Effector CD8-positive, alpha-beta T cell (primary cell): Measurements from ENCODE around the gene PCDHA10.
"Not testable (repeated sequence)": the region's sequence is repeated elsewhere in the genome, so short reads cannot be mapped to it uniquely, and the experiment has no call there.

Source experiments
- DNase-seq: peaks from one replicate; lab custom pipeline; 2025; lab: John Stamatoyannopoulos, UW

The PCDHA10 gene

DNA sequence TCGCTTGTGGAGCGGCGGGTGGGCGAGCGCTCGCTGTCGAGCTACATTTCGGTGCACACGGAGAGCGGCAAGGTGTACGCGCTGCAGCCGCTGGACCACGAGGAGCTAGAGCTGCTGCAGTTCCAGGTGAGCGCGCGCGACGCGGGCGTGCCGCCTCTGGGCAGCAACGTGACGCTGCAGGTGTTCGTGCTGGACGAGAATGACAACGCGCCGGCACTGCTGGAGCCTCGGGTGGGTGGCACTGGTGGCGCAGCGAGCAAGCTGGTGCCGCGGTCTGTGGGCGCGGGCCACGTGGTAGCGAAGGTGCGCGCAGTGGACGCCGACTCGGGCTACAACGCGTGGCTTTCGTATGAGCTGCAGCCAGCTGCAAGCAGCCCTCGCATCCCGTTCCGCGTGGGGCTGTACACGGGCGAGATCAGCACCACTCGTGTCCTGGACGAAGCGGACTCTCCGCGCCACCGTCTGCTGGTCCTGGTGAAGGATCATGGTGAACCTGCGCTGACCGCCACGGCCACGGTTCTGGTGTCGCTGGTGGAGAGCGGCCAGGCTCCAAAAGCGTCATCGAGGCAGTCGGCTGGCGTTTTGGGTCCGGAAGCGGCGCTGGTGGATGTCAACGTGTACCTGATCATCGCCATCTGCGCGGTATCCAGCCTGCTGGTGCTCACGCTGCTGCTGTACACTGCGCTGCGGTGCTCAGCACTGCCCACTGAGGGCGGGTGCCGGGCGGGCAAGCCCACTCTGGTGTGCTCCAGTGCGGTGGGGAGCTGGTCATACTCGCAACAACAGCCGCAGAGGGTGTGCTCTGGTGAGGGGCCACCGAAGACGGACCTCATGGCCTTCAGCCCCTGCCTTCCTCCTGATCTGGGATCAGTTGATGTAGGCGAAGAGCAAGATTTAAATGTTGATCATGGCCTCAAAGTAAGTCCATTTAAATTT, 12.6 kb upstream of the PCDHA10 start:
- no peak for DNase-seq

DNA sequence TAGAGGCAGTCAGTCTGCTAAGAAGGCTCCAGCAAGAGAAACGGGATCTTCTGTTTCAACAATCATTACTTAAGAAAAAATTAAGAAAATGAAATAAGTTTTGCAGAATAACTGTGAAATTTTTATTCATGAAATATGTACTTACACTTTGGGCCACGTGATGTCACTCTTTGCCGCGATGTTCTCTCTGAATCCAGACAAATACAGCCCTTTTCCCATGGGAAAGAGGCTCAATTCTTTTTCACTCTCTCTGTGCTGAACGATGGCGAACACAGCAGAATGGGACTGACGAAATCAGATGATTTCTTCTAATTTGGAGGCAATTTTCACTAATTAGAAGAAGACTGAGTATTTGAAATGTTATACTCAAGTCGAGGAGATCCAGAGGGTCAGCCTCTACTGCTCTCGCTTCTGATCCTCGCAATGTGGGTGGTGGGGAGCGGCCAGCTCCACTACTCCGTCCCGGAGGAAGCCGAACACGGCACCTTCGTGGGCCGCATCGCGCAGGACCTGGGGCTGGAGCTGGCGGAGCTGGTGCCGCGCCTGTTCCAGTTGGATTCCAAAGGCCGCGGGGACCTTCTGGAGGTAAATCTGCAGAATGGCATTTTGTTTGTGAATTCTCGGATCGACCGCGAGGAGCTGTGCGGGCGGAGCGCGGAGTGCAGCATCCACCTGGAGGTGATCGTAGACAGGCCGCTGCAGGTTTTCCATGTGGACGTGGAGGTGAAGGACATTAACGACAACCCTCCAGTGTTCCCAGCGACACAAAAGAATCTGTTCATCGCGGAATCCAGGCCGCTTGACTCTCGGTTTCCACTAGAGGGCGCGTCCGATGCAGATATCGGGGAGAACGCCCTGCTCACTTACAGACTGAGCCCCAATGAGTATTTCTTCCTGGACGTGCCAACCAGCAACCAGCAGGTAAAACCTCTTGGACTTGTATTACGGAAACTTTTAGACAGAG, 7.3 kb upstream of the PCDHA10 start, which contains the start of gene PCDHA9:
TSS of gene PCDHA9 (plus strand) at position 244 of the 964 bp plus-strand sequence. CDS start at position 358, 114 bp downstream.
- not testable (repeated sequence) for DNase-seq

DNA sequence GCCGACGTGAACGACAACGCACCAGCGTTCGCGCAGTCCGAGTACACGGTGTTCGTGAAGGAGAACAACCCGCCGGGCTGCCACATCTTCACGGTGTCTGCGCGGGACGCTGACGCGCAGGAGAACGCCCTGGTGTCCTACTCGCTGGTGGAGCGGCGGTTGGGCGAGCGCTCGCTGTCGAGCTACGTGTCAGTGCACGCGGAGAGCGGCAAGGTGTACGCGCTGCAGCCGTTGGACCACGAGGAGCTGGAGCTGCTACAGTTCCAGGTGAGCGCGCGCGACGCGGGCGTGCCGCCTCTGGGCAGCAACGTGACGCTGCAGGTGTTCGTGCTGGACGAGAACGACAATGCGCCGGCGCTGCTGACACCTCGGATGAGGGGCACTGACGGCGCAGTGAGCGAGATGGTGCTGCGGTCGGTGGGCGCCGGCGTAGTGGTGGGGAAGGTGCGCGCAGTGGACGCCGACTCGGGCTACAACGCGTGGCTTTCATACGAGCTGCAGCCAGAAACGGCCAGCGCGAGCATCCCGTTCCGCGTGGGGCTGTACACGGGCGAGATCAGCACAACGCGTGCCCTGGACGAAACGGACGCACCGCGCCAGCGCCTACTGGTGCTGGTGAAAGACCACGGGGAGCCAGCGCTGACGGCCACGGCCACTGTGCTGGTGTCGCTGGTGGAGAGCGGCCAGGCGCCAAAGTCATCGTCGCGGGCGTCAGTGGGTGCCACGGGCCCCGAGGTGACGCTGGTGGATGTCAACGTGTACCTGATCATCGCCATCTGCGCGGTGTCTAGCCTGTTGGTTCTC, 5.7 kb upstream of the PCDHA10 start:
- DNase-seq = not testable (repeated sequence)

DNA sequence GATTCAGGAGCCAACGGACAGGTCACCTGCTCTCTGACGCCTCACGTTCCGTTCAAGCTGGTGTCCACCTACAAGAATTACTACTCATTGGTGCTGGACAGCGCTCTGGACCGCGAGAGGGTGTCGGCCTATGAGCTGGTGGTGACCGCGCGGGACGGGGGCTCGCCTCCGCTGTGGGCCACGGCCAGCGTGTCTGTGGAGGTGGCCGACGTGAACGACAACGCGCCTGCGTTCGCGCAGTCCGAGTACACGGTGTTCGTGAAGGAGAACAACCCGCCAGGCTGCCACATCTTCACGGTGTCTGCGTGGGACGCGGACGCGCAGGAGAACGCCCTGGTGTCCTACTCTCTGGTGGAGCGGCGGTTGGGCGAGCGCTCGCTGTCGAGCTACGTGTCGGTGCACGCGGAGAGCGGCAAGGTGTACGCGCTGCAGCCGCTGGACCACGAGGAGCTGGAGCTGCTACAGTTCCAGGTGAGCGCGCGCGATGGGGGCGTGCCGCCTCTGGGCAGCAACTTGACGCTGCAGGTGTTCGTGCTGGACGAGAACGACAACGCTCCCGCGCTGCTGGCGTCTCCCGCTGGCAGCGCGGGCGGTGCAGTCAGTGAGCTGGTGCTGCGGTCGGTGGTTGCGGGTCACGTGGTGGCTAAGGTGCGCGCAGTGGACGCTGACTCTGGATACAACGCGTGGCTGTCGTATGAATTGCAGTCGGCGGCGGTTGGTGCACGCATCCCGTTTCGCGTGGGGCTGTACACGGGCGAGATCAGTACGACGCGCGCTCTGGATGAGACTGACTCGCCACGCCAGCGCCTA, 1.7 kb downstream of the PCDHA10 start:
- DNase-seq = no peak

DNA sequence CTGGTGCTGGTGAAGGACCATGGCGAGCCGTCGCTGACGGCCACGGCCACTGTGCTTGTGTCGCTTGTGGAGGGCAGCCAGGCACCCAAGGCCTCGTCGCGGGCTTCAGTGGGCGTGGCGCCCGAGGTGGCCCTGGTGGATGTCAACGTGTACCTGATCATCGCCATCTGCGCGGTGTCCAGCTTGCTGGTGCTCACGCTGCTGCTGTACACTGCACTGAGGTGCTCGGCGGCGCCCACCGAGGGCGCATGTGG, 2.2 kb downstream of the PCDHA10 start:
- DNase-seq = no peak

DNA sequence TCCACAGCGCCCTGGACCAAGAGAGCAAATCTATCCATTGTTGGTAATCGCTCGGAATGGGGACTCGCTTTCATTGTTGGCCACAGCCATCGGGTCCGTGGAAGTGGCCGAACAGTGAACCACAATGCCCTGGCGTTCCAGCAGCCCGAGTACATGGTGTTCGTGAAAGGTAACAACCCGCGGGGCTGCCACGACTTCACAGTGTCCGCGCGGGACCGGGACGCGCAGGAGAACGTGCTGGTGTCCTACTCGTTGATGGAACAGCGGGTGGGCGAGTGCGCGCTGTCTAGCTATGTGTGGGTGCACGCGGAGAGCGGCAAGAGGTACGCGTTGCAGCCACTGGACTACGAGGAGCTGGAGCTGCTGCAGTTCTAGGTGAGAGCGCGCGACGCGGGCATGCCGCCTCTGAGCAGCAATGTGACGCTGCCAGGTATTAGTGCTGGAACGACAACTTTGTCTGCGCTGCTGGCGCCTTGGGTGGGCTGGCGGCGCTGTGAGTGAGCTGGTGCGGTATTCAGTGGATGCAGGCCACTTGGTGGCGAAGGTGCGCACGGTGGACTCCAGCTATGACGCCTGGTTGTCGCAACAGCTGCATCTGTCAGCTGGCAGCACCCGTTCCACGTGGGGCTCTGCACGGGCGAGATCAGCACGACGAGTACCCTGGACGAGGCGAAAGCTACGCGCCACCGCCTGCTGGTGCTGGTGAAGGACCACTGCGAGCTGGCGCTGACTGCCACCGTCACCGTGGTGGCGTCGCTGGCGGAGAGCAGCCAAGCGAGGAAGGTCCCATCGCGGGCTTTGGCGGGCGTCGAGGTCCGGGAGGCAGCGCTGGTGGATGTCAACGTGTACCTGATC, 7.0 kb downstream of the PCDHA10 start:
- no peak for DNase-seq

DNA sequence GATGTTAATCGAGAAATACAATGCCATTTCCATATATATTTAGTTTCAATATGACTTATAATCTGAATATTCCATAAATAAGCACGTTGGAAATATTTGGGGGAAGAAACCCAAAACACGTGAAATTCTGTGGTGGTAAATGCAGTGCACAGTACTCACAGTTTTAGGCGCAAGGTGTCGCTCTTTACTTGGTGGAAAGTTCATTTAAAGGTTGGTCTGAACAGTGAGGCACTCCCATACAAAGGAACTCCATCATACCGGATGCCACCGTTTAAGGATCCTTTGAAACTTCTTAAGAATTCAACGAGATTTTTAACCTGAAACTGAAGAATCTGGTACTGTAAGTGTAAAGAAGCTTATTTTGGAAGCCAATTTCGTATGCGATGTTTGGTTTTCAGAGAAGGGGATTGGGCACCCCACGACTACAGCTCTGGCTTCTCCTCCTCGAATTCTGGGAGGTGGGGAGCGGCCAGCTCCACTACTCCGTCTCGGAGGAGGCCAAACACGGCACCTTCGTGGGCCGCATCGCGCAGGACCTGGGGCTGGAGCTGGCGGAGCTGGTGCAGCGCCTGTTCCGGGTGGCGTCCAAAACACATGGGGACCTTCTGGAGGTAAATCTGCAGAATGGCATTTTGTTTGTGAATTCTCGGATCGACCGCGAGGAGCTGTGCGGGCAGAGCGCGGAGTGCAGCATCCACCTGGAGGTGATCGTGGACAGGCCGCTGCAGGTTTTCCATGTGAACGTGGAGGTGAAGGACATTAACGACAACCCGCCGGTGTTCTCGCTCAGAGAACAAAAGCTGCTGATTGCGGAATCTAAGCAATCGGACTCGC, 13.2 kb downstream of the PCDHA10 start, which contains the start of gene PCDHA11:
TSS of gene PCDHA11 (plus strand) at position 237 of the 834 bp plus-strand sequence. CDS start at position 384, 147 bp downstream.
- DNase-seq = no peak

DNA sequence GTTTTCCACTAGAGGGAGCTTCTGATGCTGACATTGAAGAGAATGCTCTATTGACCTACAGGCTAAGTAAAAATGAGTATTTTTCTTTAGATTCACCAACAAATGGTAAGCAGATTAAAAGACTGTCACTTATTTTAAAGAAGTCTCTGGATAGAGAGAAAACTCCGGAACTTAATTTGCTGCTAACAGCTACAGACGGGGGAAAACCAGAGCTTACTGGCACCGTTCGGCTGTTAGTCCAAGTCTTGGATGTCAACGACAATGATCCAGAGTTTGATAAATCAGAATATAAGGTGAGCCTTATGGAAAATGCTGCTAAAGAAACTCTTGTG, 13.8 kb downstream of the PCDHA10 start:
- DNase-seq = no peak

DNA sequence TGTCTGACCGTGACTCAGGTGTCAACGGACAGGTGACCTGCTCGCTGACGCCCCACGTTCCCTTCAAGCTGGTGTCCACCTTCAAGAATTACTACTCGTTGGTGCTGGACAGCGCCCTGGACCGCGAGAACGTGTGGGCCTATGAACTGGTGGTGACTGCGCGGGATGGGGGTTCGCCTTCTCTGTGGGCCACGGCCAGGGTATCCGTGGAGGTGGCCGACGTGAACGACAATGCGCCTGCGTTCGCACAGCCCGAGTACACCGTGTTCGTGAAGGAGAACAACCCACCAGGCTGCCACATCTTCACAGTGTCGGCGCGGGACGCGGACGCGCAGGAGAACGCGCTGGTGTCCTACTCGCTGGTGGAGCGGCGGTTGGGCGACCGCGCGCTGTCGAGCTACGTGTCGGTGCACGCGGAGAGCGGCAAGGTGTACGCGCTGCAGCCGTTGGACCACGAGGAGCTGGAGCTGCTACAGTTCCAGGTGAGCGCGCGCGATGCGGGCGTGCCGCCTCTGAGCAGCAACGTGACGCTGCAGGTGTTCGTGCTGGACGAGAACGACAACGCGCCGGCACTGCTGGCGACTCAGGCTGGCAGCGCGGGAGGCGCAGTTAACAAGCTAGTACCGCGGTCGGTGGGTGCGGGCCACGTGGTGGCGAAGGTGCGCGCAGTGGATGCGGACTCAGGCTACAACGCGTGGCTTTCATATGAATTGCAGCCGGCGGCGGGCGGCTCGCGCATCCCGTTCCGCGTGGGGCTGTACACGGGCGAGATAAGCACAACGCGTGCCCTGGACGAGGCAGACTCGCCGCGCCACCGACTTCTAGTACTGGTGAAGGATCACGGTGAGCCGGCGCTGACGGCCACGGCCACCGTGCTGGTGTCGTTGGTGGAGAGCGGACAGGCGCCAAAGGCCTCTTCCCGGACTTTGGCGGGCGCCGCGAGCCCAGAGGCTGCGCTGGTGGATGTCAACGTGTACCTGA, 14.8 kb downstream of the PCDHA10 start:
- DNase-seq = no peak

DNA sequence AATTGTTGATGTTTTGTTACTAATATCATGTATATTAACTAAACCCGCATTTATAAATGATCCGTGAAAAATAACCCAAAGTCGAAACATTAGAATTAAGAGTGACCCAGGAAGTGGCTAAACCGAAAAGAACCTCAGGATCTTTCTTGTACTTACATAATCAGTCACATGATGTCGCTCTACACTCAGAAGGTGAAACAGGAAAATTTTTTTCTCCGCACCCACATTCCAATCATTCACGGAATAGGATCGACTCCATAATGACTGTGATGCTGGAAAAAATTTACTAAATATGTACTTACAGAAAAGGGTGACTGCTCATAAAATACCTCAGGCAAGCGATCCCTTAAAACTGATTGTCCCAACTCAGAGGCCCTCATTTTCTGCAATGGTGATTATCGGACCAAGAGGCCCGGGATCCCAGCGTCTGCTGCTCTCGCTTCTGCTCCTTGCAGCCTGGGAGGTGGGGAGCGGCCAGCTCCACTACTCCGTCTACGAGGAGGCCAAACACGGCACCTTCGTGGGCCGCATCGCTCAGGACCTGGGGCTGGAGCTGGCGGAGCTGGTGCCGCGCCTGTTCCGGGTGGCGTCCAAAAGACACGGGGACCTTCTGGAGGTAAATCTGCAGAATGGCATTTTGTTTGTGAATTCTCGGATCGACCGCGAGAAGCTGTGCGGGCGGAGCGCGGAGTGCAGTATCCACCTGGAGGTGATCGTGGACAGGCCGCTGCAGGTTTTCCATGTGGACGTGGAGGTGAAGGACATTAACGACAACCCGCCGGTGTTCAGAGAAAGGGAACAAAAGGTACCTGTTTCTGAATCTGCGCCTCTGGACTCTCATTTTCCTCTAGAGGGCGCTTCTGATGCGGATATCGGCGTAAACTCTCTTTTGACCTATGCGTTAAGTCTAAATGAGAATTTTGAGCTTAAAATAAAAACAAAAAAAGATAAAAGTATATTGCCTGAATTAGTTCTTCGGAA, 19.7 kb downstream of the PCDHA10 start, which contains the start of gene PCDHA12:
TSS of gene PCDHA12 (plus strand) at position 224 of the 981 bp plus-strand sequence. CDS start at position 389, 165 bp downstream.
- no peak for DNase-seq

DNA sequence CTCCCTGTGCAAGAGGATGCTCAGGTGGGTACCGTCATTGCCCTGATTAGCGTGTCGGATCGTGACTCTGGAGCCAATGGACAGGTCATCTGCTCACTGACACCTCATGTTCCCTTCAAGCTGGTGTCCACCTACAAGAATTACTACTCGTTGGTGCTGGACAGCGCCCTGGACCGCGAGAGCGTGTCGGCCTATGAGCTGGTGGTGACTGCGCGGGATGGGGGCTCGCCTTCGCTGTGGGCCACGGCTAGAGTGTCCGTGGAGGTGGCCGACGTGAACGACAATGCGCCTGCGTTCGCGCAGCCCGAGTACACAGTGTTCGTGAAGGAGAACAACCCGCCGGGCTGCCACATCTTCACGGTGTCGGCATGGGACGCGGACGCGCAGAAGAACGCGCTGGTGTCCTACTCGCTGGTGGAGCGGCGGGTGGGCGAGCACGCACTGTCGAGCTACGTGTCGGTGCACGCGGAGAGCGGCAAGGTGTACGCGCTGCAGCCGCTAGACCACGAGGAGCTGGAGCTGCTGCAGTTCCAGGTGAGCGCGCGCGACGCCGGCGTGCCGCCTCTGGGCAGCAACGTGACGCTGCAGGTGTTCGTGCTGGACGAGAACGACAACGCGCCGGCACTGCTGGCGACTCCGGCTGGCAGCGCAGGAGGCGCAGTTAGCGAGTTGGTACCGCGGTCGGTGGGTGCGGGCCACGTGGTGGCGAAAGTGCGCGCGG, 21.0 kb downstream of the PCDHA10 start:
- not testable (repeated sequence) for DNase-seq

DNA sequence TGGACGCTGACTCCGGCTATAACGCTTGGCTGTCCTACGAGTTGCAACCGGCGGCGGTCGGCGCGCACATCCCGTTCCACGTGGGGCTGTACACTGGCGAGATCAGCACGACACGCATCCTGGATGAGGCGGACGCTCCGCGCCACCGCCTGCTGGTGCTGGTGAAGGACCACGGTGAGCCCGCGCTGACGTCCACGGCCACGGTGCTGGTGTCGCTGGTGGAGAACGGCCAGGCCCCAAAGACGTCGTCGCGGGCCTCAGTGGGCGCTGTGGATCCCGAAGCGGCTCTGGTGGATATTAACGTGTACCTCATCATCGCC, 21.5 kb downstream of the PCDHA10 start:
- DNase-seq = no peak

DNA sequence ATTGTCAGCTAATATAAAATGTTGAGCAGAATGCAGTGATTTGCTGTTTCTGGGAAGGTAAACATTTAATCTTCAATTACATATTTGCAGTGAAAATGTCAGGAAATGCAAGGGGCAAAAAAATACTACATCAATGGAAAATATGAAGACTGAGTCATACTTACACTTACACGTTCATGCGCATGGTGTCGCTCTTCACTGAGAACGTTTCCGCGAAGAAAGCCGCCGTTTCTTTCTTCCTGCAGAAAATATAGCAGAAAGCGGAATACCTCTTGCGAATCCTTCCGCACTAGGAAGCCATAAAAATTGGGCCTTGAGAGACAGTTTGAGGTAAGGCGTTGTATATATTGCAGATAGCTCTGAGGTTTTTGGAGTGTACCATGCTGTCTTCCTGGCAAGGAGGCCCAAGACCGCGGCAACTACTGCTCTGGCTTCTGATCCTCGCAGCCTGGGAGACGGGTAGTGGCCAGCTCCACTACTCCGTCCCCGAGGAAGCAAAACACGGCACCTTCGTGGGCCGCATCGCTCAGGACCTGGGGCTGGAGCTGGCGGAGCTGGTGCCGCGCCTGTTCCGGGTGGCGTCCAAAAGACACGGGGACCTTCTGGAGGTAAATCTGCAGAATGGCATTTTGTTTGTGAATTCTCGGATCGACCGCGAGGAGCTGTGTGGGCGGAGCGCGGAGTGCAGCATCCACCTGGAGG, 26.3 kb downstream of the PCDHA10 start, which contains the start of gene PCDHA13:
TSS of gene PCDHA13 (plus strand) at position 236 of the 702 bp plus-strand sequence. CDS start at position 381, 145 bp downstream.
- DNase-seq = no peak

DNA sequence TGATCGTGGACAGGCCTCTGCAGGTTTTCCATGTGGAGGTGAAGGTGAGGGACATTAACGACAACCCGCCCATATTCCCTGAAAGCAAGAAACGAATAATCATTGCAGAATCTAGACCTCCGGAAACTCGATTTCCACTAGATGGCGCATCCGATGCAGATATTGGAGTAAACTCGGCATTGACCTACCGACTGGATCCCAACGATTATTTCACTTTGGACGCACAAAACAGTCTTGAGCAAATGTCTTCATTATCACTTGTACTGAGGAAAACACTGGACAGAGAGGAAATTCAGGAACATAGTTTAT, 26.8 kb downstream of the PCDHA10 start:
- no peak for DNase-seq

DNA sequence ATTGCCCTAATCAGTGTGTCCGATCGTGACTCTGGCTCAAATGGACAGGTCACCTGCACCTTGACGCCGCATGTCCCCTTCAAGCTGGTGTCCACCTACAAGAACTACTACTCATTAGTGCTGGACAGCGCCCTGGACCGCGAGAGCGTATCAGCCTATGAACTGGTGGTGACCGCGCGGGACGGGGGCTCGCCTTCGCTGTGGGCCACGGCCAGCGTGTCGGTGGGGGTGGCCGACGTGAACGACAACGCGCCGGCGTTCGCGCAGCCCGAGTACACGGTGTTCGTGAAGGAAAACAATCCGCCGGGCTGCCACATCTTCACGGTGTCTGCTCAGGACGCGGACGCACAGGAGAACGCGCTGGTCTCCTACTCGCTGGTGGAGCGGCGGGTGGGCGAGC, 27.7 kb downstream of the PCDHA10 start:
- no peak for DNase-seq
